K562 (cell line): ENCODE measurements around the gene NECTIN2. TPM values are rescaled to one million over a fixed set of nuclear protein-coding genes. Genes with fewer than 3 reads are reported as not detected.
A peak's percentile ranks its signal among the peaks of the same experiment; 100 is the strongest.

Experiments used
- ATF3 ChIP-seq, 2 experiments: fragments of 450-650 bp in 1 of 2; sonication (generic) in 1 of 2; formaldehyde crosslinking in 1 of 2; IDR thresholded peaks in 1 of 2; conservative IDR thresholded peaks in 1 of 2; 2 replicates each; pipeline versions ENCODE4 v1.6.1 to v1.8.1; 2016 to 2023; ENCODE audit warnings: mild to moderate bottlenecking in 2 of 2, moderate library complexity in 2 of 2, inconsistent platforms in 1 of 2, missing genetic modification reagents in 1 of 2
- ATF7 ChIP-seq: fragments of 450-650 bp; IDR thresholded peaks from 2 replicates; pipeline ENCODE4 v1.7.1; 2014; ENCODE audit warnings: mild to moderate bottlenecking, moderate library complexity
- BRD4 ChIP-seq: fragments of 200-600 bp; sonication (generic); IDR thresholded peaks from 2 replicates; pipeline ENCODE4 v1.6.1; 2017; ENCODE audit warnings: inconsistent platforms
- CBFB ChIP-seq: sonication (generic); formaldehyde crosslinking; IDR thresholded peaks from 2 replicates; pipeline ENCODE4 v1.4.0; 2020; ENCODE audit warnings: mild to moderate bottlenecking, missing genetic modification reagents
- DPF2 ChIP-seq: fragments of 450-650 bp; IDR thresholded peaks from 2 replicates; pipeline ENCODE4 v1.6.1; 2016
- E2F3 ChIP-seq: fragments of 250-450 bp; sonication (Bioruptor Pico); IDR thresholded peaks from 2 replicates; pipeline ENCODE4 v1.4.0; 2020; ENCODE audit warnings: mild to moderate bottlenecking
- ELF1 ChIP-seq: fragments of 200-800 bp; sonication (Bioruptor generic); IDR thresholded peaks from 2 replicates; pipeline ENCODE4 v1.6.1; 2016; ENCODE audit warnings: missing genetic modification characterization, missing compliant biosample characterization
- GABPB1 ChIP-seq: sonication (generic); formaldehyde crosslinking; IDR thresholded peaks from 2 replicates; pipeline ENCODE4 v1.8.0; 2022; ENCODE audit warnings: mild to moderate bottlenecking, missing genetic modification reagents
- GABPB2 ChIP-seq: fragments of 250-450 bp; sonication (Bioruptor Pico); conservative IDR thresholded peaks from 2 replicates; pipeline ENCODE4 v1.5.1; 2021; ENCODE audit warnings: mild to moderate bottlenecking
- KLF10 ChIP-seq: fragments of 250-450 bp; sonication (Bioruptor Pico); IDR thresholded peaks from 2 replicates; pipeline ENCODE4 v1.6.1; 2021; ENCODE audit warnings: matching md5 sums
- LARP7 ChIP-seq: fragments of 450-650 bp; IDR thresholded peaks from 2 replicates; pipeline ENCODE4 v1.6.1; 2016
- MTA2 ChIP-seq: fragments of 450-650 bp; IDR thresholded peaks from 2 replicates; pipeline ENCODE4 v1.6.1; 2016; ENCODE audit warnings: low read depth
- MTF1 ChIP-seq: fragments of 250-450 bp; sonication (Bioruptor Pico); IDR thresholded peaks from 2 replicates; pipeline ENCODE4 v1.9.0; 2021; ENCODE audit warnings: moderate library complexity, mild to moderate bottlenecking, inconsistent platforms, borderline replicate concordance
- NCOA1 ChIP-seq: fragments of 450-650 bp; IDR thresholded peaks from 2 replicates; pipeline ENCODE4 v1.6.1; 2016; ENCODE audit warnings: low read depth
- NELFE ChIP-seq: IDR thresholded peaks from 2 replicates; pipeline ENCODE4 v1.6.1; 2011; ENCODE audit warnings: mild to moderate bottlenecking; ENCODE audit not compliant: insufficient read depth, insufficient read length
- NR1H2 ChIP-seq: sonication (generic); formaldehyde crosslinking; IDR thresholded peaks from 2 replicates; pipeline ENCODE4 v1.4.0; 2020; ENCODE audit warnings: mild to moderate bottlenecking, missing genetic modification reagents
- POLR2H ChIP-seq: IDR thresholded peaks from 2 replicates; pipeline ENCODE4 v1.6.1; 2016; ENCODE audit warnings: missing genetic modification characterization, low read depth, mild to moderate bottlenecking, control low read depth, missing compliant biosample characterization, moderate library complexity
- SRF ChIP-seq, 2 experiments: fragments of 250-450, 450-650 bp in 1 of 2; sonication (Bioruptor Pico) in 1 of 2; sonication (generic) in 1 of 2; formaldehyde crosslinking; IDR thresholded peaks; 2 replicates each; pipeline versions ENCODE4 v1.5.0 to v1.5.1; 2020 to 2022; ENCODE audit warnings: mild to moderate bottlenecking in 1 of 2, missing genetic modification reagents in 1 of 2
- SRSF9 ChIP-seq: fragments of 200-400 bp; formaldehyde crosslinking; IDR thresholded peaks from 2 replicates; pipeline ENCODE4 v1.6.1; 2017; ENCODE audit warnings: low read depth, low read length, borderline replicate concordance
- TRIM24 ChIP-seq, 2 experiments: fragments of 450-650 bp; IDR thresholded peaks; 2 replicates each; pipeline ENCODE4 v1.6.1; 2016
- ZBTB26 ChIP-seq: fragments of 450-650 bp; formaldehyde crosslinking; IDR thresholded peaks from 2 replicates; pipeline ENCODE4 v1.4.0; 2022; ENCODE audit warnings: missing genetic modification characterization
- ZNF311 ChIP-seq: fragments of 250-450 bp; sonication (Bioruptor Pico); IDR thresholded peaks from 2 replicates; pipeline ENCODE4 v1.4.0; 2020; ENCODE audit warnings: mild to moderate bottlenecking, moderate library complexity
- ZNF384 ChIP-seq: IDR thresholded peaks from 2 replicates; pipeline ENCODE4 v1.6.1; 2012; ENCODE audit warnings: low read depth, low read length, improper control_type of control experiment
- ZNF444 ChIP-seq: fragments of 250-450 bp; sonication (Bioruptor Pico); IDR thresholded peaks from 2 replicates; pipeline ENCODE4 v1.4.0; 2020; ENCODE audit warnings: mild to moderate bottlenecking, moderate library complexity
- polyA plus RNA-seq, 8 experiments: library from polyadenylated mRNA; depleted of rRNA in 4 of 8; stranded (reverse) in 5 of 8; unstranded in 3 of 8; fragments of >200 nt; fragmentation: Nextera tagmentation in 2 of 8; fragmentation: Illumina TruSeq in 1 of 8; extraction: Ambion mirVana in 2 of 8; extraction: Trizol in 1 of 8; gene quantifications; 2 replicates each; pipeline versions ENCODE4 v1.2.1 to v1.2.3, GENCODE V29; 2011 to 2014; ENCODE audit warnings: inconsistent platforms in 1 of 8, missing spikeins in 1 of 8
- total RNA-seq, 7 experiments: library from RNA; depleted of rRNA in 6 of 7; stranded (reverse); fragments of >200 nt in 6 of 7; fragmentation: Illumina TruSeq in 2 of 7; extraction: Trizol in 2 of 7; gene quantifications; 2 replicates each; pipeline versions ENCODE4 v1.2.1 to v1.2.3, GENCODE V29; 2011 to 2021; ENCODE audit warnings: low replicate concordance in 1 of 7
- TF ChIP-seq, protein P1 (sequence below): sonication (generic); formaldehyde crosslinking; IDR thresholded peaks from 2 replicates; pipeline ENCODE4 v1.8.0; 2022; ENCODE audit warnings: mild to moderate bottlenecking, missing genetic modification reagents
- TF ChIP-seq, protein P2 (sequence below): sonication (generic); formaldehyde crosslinking; IDR thresholded peaks from 2 replicates; pipeline ENCODE4 v1.4.0; 2020; ENCODE audit warnings: mild to moderate bottlenecking, missing genetic modification reagents

NECTIN2 gene
- total and polyA plus RNA-seq, 9 of the 15 experiments (the other 6 are each of a cell fraction or from before 2014, with no cell fraction given): 3.9 to 94.9 (median 34.9) TPM

DNA sequence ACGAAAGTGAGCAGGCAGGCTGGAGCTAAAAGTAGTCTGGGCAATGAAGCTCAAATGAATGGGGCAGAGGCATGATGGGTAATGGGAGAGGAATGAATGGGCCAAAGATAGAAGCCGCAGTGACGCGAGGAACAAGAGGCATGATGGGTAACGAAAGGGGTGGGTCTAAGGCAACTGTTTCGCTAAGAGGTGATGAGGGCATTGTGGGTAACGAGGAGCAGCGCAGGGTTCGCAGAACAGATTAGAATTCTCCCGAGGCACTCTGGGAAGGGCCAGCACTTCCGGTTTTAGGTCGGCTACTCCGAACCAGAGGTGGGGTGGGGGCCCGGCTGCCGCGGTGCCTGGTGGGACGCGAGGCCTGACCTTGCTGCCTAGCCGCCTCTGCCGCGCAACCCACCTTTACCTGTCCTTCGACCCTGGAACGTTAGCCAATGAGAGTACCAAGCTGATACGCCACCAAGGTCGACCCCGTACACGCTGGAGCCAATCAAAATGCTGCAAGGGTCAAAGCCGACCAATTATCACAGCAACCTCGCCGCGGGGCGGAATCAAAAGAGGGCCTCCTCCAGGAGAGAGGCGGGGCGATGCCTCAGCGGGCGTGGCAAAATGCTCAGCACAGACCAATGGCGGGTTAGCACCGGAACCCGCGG lies 44.4 kb downstream of the NECTIN2 start (continued):
- TF ChIP-seq ZBTB26 (CRISPR knock-in tag) (peak; percentile 91), MTA2 (peak; percentile 61), GABPB2 (CRISPR knock-in tag) (no peak), LARP7 (no peak), ZNF444 (CRISPR knock-in tag) (0 out of 2 replicates have a peak, but pooled peaks have one; percentile 44), MTF1 (CRISPR knock-in tag) (no peak), CBFB (CRISPR knock-in tag) (no peak), DPF2 (peak; percentile 72), BRD4 (no peak), ZNF311 (CRISPR knock-in tag) (no peak), NR1H2 (CRISPR knock-in tag) (no peak), KLF10 (CRISPR knock-in tag) (no peak), E2F3 (CRISPR knock-in tag) (no peak), NELFE (no peak), SRF (CRISPR knock-in tag; IDR thresholded peaks at IDR 0.05) (peak in 1 of 2 experiments; percentile 50; a peak in 1 of 4 replicates), GABPB1 (CRISPR knock-in tag) (peak; percentile 91), POLR2H (tag) (peak; percentile 69), NCOA1 (0 out of 2 replicates have a peak, but pooled peaks have one; percentile 57), ATF3 (IDR thresholded peaks at IDR 0.05) (no peak), ATF3 (CRISPR knock-in tag; conservative IDR thresholded peaks at IDR 0.05) (no peak; the same call in 1 of the 2 replicates), SRSF9 (no peak), ATF7 (peak; percentile 91), TRIM24 (IDR thresholded peaks at IDR 0.05) (peak in 1 of 2 experiments; percentile 39; a peak in 2 of 4 replicates), ELF1 (tag) (peak; percentile 97), ZNF384 (no peak)
- TF ChIP-seq, protein P1, sequence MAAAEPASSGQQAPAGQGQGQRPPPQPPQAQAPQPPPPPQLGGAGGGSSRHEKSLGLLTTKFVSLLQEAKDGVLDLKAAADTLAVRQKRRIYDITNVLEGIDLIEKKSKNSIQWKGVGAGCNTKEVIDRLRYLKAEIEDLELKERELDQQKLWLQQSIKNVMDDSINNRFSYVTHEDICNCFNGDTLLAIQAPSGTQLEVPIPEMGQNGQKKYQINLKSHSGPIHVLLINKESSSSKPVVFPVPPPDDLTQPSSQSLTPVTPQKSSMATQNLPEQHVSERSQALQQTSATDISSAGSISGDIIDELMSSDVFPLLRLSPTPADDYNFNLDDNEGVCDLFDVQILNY: no peak
- TF ChIP-seq, protein P2, sequence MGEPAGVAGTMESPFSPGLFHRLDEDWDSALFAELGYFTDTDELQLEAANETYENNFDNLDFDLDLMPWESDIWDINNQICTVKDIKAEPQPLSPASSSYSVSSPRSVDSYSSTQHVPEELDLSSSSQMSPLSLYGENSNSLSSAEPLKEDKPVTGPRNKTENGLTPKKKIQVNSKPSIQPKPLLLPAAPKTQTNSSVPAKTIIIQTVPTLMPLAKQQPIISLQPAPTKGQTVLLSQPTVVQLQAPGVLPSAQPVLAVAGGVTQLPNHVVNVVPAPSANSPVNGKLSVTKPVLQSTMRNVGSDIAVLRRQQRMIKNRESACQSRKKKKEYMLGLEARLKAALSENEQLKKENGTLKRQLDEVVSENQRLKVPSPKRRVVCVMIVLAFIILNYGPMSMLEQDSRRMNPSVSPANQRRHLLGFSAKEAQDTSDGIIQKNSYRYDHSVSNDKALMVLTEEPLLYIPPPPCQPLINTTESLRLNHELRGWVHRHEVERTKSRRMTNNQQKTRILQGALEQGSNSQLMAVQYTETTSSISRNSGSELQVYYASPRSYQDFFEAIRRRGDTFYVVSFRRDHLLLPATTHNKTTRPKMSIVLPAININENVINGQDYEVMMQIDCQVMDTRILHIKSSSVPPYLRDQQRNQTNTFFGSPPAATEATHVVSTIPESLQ (CRISPR knock-in tag): 0 out of 2 replicates have a peak, but pooled peaks have one; percentile 59
